Lung (tissue), 12 donors: ENCODE data around the gene RIOK3. TPM values are rescaled to one million over a fixed set of nuclear protein-coding genes. Genes with fewer than 3 reads are reported as not detected.
"Not testable (repeated sequence)": the region's sequence is repeated elsewhere in the genome, so short reads cannot be mapped to it uniquely, and the experiment has no call there.

Experiments
- ATAC-seq: fragments of 200-7000 bp; cut with Tn5 transposase; one replicate; pipeline ENCODE4 v1.9.1; 2020; ENCODE audit warnings: moderate number of reproducible peaks; ENCODE audit not compliant: insufficient read depth, low FRiP score
- DNase-seq, 3 donors: peaks; one replicate each; pipeline ENCODE4 v3.0.0-alpha.2; 2013 to 2017
- H3K27ac ChIP-seq, 2 donors: one replicate each; pipeline ENCODE4 v1.5.1; 2013; ENCODE audit warnings: mild to moderate bottlenecking in 2 of 2, moderate library complexity in 2 of 2, control low read depth in 1 of 2, inconsistent platforms in 1 of 2, low read depth in 1 of 2, low read length in 1 of 2
- H3K27me3 ChIP-seq, 3 donors: one replicate each; pipeline ENCODE4 v1.5.1; 2013; ENCODE audit warnings: low read length in 2 of 3; ENCODE audit not compliant: control insufficient read depth in 3 of 3, insufficient read depth in 3 of 3
- H3K36me3 ChIP-seq, 4 donors: one replicate each; pipeline ENCODE4 v1.5.1; 2013; ENCODE audit warnings: low read length in 4 of 4, mild to moderate bottlenecking in 1 of 4, moderate library complexity in 1 of 4; ENCODE audit not compliant: control insufficient read depth in 4 of 4, insufficient read depth in 4 of 4
- H3K4me1 ChIP-seq, 5 donors: one replicate each; pipeline ENCODE4 v1.5.1; 2013; ENCODE audit warnings: low read length in 5 of 5, mild to moderate bottlenecking in 2 of 5, moderate library complexity in 1 of 5; ENCODE audit not compliant: control insufficient read depth in 5 of 5, insufficient read depth in 5 of 5
- H3K4me3 ChIP-seq: one replicate; pipeline ENCODE4 v1.5.1; 2013; ENCODE audit warnings: mild to moderate bottlenecking, control low read depth, moderate library complexity
- H3K9ac ChIP-seq, 2 donors: one replicate each; pipeline ENCODE4 v1.5.1; 2013; ENCODE audit warnings: low read length in 2 of 2, control low read depth in 1 of 2; ENCODE audit not compliant: insufficient read depth in 1 of 2
- H3K9me3 ChIP-seq, 4 donors: one replicate each; pipeline ENCODE4 v1.5.1; 2013; ENCODE audit warnings: low read length in 3 of 4, mild to moderate bottlenecking in 1 of 4, moderate library complexity in 1 of 4; ENCODE audit not compliant: control insufficient read depth in 4 of 4, insufficient read depth in 3 of 4
- CTCF ChIP-seq: IDR thresholded peaks from 2 replicates; pipeline ENCODE4 v1.5.1; 2012; ENCODE audit warnings: mild to moderate bottlenecking; ENCODE audit errors: control extremely low read depth, extremely low read depth
- WGBS, 2 donors: extraction: QIAGEN DNeasy Blood & Tissue Kit; methylation state at CpG; one replicate each; pipeline ENCODE4 v1.1.7; 2013; 5-methylcytosine and 5-hydroxymethylcytosine counted together
- polyA plus RNA-seq, 2 donors: library from polyadenylated mRNA; stranded (reverse); fragments of 200-250 nt; gene quantifications; one replicate each; pipeline ENCODE4 v1.2.1, GENCODE V29; 2013
- total RNA-seq, 2 donors: library from RNA; depleted of rRNA in 1 of 2; stranded (reverse); fragments of >200 nt in 1 of 2; gene quantifications; one replicate each; pipeline ENCODE4 v1.2.1, GENCODE V29; 2014 to 2021
- donor health status: control.
- donor health status: control.
- donor health status: Bipolar disorder and iron deficiency.
- donor health status: healthy.
- donor health status: DM: yes; HTN: yes; CAD: no.

The RIOK3 gene
- total and polyA plus RNA-seq, 4 donors, result 35.6 to 83.0 (median 54.2) TPM

GRCh38 chr18:23421277-23421676 is 31.8 kb upstream of the RIOK3 start:
- H3K9me3 ChIP-seq, result no peaks in the 10 kb centered on the region
- H3K36me3 ChIP-seq, result no peaks in the 10 kb centered on the region
- no peak for ATAC-seq
- no peak overlapping the region for H3K9ac ChIP-seq
- peaks cover 0 to 6% (median 0%) of the 10 kb centered on the region in 5 donors for H3K4me1 ChIP-seq
- no peak for TF ChIP-seq CTCF
- no peak overlapping the region for H3K27ac ChIP-seq
- DNase-seq, result no peak
- 95% methylated on average over 1 of the region's 1 CpG for WGBS, 2 donors
- H3K27me3 ChIP-seq, result no peaks in the 10 kb centered on the region
- no peak overlapping the region for H3K4me3 ChIP-seq

DNA sequence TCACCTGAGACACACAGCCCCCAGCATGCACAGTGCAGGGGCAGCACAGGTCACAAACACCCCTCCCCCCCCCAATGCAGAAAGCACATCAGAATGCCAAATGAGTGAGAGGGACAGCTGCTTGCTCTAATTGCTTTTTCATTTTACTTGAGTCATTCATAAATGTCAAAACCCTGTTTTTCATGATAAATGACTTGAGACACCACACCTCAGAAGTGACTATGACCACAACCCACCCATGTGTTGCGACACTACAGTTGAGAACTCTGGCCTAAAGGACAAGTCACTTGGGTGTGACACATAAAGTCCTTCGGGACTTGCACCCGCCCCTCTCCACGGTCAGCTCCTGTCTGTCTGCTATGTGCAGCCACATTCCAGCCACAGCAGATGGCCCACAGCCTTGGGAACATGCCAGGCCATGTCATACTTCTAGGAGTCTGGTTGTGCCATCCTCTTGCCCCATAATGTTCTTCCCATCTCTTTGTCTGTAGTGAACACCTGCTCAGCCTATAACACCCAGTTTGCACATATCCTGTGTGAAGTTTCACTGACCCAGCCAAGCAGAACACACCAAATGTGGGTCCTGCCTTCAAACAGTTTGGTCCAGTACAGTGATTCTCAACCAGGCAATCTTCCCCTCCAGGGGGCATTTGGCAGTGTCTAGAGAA is 30.2 kb upstream of the RIOK3 start:
- Histone ChIP-seq H3K9me3 (no peaks in the 10 kb centered on the region), H3K4me1 (peaks cover 0 to 6% (median 0%) of the 10 kb centered on the region in 5 donors), H3K36me3 (no peaks in the 10 kb centered on the region), H3K9ac (no peak overlapping the region), H3K27ac (peak overlapping the region in 1 of 2 donors; percentile 55), H3K27me3 (no peaks in the 10 kb centered on the region), H3K4me3 (no peak overlapping the region)
- peak; percentile 78 for ATAC-seq
- 31 to 39% methylated on average over 4 of the region's 4 CpGs for WGBS, 2 donors
- no peak for TF ChIP-seq CTCF
- no peak for DNase-seq

DNA sequence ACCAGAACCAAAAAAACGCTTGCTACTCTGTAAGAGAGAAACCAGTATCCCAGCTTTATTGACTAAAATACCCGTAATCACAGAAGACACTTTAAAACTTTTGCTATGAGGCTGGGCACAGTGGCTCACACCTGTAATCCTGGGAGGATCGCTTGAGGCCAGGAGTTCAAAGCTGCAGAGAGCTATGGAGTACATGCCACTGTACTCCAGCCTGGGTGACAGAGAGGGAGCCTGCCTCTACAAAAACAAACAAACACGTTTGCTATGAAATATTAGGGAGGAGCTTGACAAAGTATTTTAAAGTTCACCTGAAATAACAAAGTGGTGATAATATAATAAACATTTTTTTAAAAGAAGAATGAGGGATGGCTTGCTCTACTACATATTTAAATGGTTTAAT is 28.5 kb upstream of the RIOK3 start:
- DNase-seq (no peak), ATAC-seq (no peak)
- H3K9me3 ChIP-seq, result peaks cover 0 to 3% (median 0%) of the 10 kb centered on the region in 4 donors
- no peaks in the 10 kb centered on the region for H3K27me3 ChIP-seq
- H3K9ac ChIP-seq, result no peak overlapping the region
- H3K4me3 ChIP-seq, result no peak overlapping the region
- no peak overlapping the region for H3K27ac ChIP-seq
- WGBS, 2 donors, result 83 to 89% methylated on average over 4 of the region's 4 CpGs
- peaks cover 0 to 6% (median 0%) of the 10 kb centered on the region in 5 donors for H3K4me1 ChIP-seq
- no peaks in the 10 kb centered on the region for H3K36me3 ChIP-seq
- TF ChIP-seq CTCF, result no peak

DNA sequence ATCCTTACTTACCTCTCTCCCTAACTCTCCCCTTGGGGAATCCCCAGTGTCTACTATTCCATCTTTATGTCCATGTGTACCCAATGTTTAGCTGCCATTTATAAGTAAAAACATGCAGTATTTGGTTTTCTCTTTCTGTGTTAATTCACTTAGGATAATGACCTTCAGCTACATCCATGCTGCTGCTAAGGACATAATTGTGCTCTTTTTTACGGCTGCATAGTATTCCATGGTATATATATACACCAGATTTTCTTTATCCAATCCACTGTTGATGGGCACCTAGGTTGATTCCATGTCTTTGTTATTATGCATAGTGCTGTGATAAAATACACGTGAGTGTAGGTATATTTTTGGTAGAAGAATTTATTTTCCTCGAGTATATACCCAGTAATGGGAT is 24.3 kb upstream of the RIOK3 start:
- Histone ChIP-seq H3K27ac (no peak overlapping the region), H3K27me3 (no peaks in the 10 kb centered on the region), H3K4me1 (no peaks in the 10 kb centered on the region), H3K36me3 (no peaks in the 10 kb centered on the region), H3K9me3 (peaks cover 0 to 3% (median under 1%) of the 10 kb centered on the region in 4 donors), H3K4me3 (no peak overlapping the region), H3K9ac (no peak overlapping the region)
- ATAC-seq, result no peak
- 64 to 96% methylated on average over 3 of the region's 3 CpGs for WGBS, 2 donors
- TF ChIP-seq CTCF, result no peak
- DNase-seq, result no peak

- WGBS, 2 donors, result 56 to 60% methylated on average over 3 of the region's 3 CpGs
- H3K27me3 ChIP-seq, H3K36me3 ChIP-seq, H3K9ac ChIP-seq, ATAC-seq, H3K27ac ChIP-seq, DNase-seq, H3K4me1 ChIP-seq, H3K4me3 ChIP-seq, H3K9me3 ChIP-seq: not testable (repeated sequence)
Measured at GRCh38 chr18:23429538-23429937, 23.5 kb upstream of the RIOK3 start.
